GM21723 (cell line): Measurements from ENCODE around the gene CNOT4.

Experiments used
- ATAC-seq: cut with Tn5 transposase; IDR thresholded peaks from one replicate; pipeline ENCODE4 v1.9.1; 2021; ENCODE audit warnings: mild to moderate bottlenecking, moderate library complexity; ENCODE audit not compliant: unreplicated experiment

CNOT4 gene, protein sequence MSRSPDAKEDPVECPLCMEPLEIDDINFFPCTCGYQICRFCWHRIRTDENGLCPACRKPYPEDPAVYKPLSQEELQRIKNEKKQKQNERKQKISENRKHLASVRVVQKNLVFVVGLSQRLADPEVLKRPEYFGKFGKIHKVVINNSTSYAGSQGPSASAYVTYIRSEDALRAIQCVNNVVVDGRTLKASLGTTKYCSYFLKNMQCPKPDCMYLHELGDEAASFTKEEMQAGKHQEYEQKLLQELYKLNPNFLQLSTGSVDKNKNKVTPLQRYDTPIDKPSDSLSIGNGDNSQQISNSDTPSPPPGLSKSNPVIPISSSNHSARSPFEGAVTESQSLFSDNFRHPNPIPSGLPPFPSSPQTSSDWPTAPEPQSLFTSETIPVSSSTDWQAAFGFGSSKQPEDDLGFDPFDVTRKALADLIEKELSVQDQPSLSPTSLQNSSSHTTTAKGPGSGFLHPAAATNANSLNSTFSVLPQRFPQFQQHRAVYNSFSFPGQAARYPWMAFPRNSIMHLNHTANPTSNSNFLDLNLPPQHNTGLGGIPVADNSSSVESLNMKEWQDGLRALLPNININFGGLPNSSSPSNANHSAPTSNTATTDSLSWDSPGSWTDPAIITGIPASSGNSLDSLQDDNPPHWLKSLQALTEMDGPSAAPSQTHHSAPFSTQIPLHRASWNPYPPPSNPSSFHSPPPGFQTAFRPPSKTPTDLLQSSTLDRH

GRCh38 chr7:135509839-135510591 is at the start of gene CNOT4:
Gene CNOT4, minus strand, starts transcription at chr7:135510102. Its CDS starts 71,771 bp downstream, at chr7:135438331.
- ATAC-seq: peak; percentile 96

DNA sequence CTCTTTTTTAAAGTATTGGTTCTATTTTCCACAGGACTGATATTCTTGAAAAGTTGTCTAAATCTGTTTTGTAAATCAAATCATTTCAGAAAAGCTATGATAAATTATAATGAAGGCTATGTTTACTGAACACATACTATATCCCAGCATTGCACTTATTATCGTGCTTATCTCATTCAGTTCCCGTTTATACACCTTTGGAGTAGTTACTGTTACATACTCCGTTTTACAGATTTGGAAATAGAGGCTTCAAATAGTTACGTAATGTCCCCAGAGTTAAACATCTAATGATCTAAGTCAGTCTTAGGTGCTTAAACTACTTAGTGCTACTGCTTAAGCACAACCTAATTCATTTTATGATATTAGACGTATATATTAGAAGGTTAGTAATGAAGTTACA is 49.0 kb upstream of the CNOT4 start:
- ATAC-seq: no peak

GRCh38 chr7:135558337-135558767 is 48.5 kb upstream of the CNOT4 start:
- ATAC-seq: peak; percentile 74

- ATAC-seq: peak; percentile 73
Observed at GRCh38 chr7:135557455-135558336, 47.8 kb upstream of the CNOT4 start, which contains the start of gene NUP205. Gene NUP205, plus strand, starts transcription at chr7:135557917. Its CDS starts 28 bp downstream, at chr7:135557945.

DNA sequence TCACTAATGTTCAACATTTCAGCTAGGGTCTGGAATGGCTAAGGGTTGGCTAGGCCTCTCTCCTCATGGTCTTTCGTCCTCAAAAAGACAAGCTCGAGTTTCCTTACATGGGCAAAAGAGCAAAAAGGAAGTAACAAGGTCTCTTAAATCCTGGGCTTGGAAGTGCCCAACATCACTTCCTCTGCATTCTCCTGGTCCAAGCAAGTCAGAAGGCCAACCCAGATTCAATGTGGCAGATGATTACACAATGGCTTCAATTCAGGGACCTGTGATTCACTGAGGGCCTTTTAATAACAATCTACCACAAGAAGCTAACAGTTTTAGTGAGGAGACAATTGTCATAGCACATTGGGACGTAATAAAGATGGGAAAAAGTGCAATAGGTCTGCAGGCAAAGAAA is 43.4 kb upstream of the CNOT4 start:
- no peak for ATAC-seq

- no peak for ATAC-seq
Observed at GRCh38 chr7:135552148-135552547, 42.2 kb upstream of the CNOT4 start.

- ATAC-seq: no peak
Observed at GRCh38 chr7:135550196-135550595, 40.3 kb upstream of the CNOT4 start.

- ATAC-seq: no peak
Observed at GRCh38 chr7:135541029-135541428, 31.1 kb upstream of the CNOT4 start.

GRCh38 chr7:135539629-135540028 is 29.7 kb upstream of the CNOT4 start:
- ATAC-seq: no peak

DNA sequence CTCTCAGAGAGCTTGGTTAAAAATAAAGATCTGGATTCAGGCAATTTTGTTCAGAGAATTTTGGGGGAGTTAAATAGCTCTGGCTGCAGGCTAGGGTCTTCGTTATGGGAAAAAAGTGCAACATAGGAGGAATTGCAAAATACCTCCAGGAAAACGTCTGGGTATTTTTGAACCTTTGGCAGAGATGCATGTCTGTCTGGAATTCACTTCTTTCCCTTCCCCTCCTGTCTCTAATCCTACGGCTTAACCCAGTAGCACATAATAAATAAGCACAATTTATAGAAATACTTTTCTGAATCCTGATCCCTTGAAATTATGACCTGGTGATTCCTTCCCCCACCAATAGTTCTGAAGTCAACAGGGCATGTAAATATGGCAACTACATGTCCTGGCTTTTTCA is 28.5 kb upstream of the CNOT4 start:
- ATAC-seq: no peak

GRCh38 chr7:135537905-135538304 is 28.0 kb upstream of the CNOT4 start:
- ATAC-seq: no peak

DNA sequence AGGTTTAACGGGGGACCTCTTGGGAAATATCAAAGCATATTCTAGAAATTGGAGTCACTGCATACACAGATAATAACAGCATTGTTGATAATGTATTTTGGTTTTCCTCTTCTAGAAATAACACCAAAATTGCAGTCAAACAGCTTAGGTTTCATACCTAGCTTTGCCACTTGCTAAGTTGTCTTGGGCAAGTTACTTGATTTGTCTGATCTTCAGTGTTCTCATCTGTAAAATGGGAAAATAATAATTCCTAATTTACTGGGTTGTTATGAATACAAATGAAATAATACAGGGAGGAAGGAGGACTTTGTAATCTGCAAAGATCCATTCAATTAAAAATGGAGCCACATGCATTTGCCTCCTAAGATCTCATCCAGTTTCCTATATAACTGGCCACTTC is 27.6 kb upstream of the CNOT4 start:
- ATAC-seq: no peak

DNA sequence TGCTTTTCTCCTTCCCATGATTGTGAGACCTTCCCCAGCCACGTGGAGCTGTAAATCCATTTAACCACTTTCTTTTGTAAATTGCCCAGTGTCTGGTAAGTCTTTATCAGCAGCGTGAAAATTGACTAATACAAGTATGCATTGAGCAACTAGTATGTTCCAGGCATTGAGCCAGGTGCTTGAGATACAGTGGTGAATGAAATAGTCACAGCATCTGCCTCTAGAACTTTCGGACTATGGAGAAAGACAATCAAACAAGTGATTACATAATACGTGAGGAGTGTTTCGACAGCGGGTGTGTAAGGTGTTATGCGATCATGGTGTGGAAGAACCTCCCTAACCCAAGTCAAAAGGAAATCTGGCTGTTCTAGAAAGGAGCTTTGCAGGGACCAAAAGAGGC is 26.2 kb upstream of the CNOT4 start:
- no peak for ATAC-seq

- no peak for ATAC-seq
Observed at GRCh38 chr7:135527025-135527424, 17.1 kb upstream of the CNOT4 start.

DNA sequence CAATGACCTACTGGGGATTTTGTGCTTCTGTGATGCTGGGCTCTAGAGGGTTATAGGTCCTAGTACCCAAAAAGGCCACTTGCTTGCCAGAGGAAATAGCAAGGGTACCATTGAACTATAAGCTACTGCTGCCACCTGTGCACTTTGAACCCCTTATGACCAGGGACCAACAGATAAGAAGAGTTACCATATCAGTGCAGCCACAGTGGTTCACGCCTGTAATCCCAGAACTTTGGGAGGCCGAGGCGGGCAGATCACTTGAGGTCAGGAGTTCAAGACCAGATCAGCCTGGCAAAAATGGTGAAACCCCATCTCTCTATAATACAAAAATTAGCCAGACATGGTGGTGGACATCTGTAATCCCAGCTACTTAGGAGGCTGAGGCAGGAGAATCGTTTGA is 15.5 kb upstream of the CNOT4 start:
- ATAC-seq: no peak

- ATAC-seq: no peak
Observed at GRCh38 chr7:135523146-135523545, 13.2 kb upstream of the CNOT4 start.

- no peak for ATAC-seq
Observed at GRCh38 chr7:135522509-135522908, 12.6 kb upstream of the CNOT4 start.

- no peak for ATAC-seq
Observed at GRCh38 chr7:135519871-135520270, 10.0 kb upstream of the CNOT4 start.

DNA sequence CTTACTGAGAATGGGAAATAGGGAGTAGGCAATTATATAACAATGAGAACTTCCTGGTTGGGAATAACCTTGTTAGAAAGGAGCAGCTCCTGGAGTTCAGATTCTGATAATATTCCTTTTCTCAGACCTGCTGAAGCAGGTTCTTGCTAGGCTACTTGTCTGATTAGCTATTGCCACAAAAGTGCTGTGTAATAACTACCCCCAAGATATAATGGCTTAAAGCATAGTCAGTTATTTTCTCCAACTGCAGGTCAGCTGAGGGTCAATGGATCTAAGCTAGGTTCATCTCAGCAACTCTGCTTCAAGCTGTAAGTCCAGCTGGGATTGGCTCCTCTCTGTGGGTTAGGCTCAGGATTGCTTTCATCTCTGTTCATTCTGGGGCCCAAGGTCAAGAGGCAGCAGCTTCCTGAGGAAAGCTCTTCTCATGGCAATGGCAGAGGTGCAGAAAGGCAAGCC is 9.4 kb upstream of the CNOT4 start:
- ATAC-seq: no peak

GRCh38 chr7:135518748-135519147 is 8.8 kb upstream of the CNOT4 start:
- ATAC-seq: no peak
